Neural crest cell (in vitro differentiated cells): ENCODE results near the gene PRG2. TPM values are rescaled to one million over a fixed set of nuclear protein-coding genes. Genes with fewer than 3 reads are reported as not detected.

Source experiments
- DNase-seq: peaks from one replicate; pipeline ENCODE4 v3.0.0; 2021; ENCODE audit warnings: low read depth, mixed read lengths, low spot score
- H3K27ac Mint-ChIP-seq: one replicate; pipeline ENCODE4 v1.8.0; 2021; ENCODE audit warnings: mild to moderate bottlenecking, mixed read lengths; ENCODE audit not compliant: unreplicated experiment
- H3K27me3 Mint-ChIP-seq: 2 replicates; pipeline ENCODE4 v1.8.0; 2021; ENCODE audit warnings: low read depth, mild to moderate bottlenecking, mixed read lengths
- H3K36me3 Mint-ChIP-seq: 2 replicates; pipeline ENCODE4 v1.8.0; 2021; ENCODE audit warnings: low read depth, mild to moderate bottlenecking, mixed read lengths
- H3K4me1 Mint-ChIP-seq: 2 replicates; pipeline ENCODE4 v1.8.0; 2021; ENCODE audit warnings: mixed read lengths
- H3K4me3 Mint-ChIP-seq: one replicate; pipeline ENCODE4 v1.8.0; 2021; ENCODE audit warnings: mild to moderate bottlenecking, mixed read lengths
- H3K9me3 Mint-ChIP-seq: 2 replicates; pipeline ENCODE4 v1.8.0; 2021; ENCODE audit warnings: mixed read lengths
- CTCF ChIP-seq: fragments of 200-600 bp; sonication (generic); conservative IDR thresholded peaks from 2 replicates; pipeline ENCODE4 v1.5.0; 2021; ENCODE audit warnings: antibody characterized with exemption, mild to moderate bottlenecking
- total RNA-seq: library from RNA; stranded (reverse); gene quantifications from 2 replicates; pipeline ENCODE4 v1.2.1, GENCODE V29; 2021

PRG2 gene
- total RNA-seq, 1 donor from 2014 or later: not detected

GRCh38 chr11:57359396-57359795 lies 31.1 kb downstream of the PRG2 start:
- Mint-ChIP-seq H3K9me3 (no peaks in the 10 kb centered on the region), H3K27me3 (peaks cover 4% of the 10 kb centered on the region), H3K4me3 (no peak overlapping the region), H3K27ac (no peak overlapping the region), H3K36me3 (no peaks in the 10 kb centered on the region), H3K4me1 (peaks cover 3% of the 10 kb centered on the region)
- no peak for DNase-seq
- TF ChIP-seq CTCF: no peak

- no peaks in the 10 kb centered on the region for H3K36me3 Mint-ChIP-seq
- H3K27ac Mint-ChIP-seq: no peak overlapping the region
- peaks cover 7% of the 10 kb centered on the region for H3K4me1 Mint-ChIP-seq
- TF ChIP-seq CTCF: no peak
- H3K4me3 Mint-ChIP-seq: no peak overlapping the region
- H3K9me3 Mint-ChIP-seq: no peaks in the 10 kb centered on the region
- peaks cover 4% of the 10 kb centered on the region for H3K27me3 Mint-ChIP-seq
- no peak for DNase-seq
Measured at GRCh38 chr11:57358991-57359390, 31.5 kb downstream of the PRG2 start.

- Mint-ChIP-seq H3K36me3 (no peaks in the 10 kb centered on the region), H3K9me3 (no peaks in the 10 kb centered on the region), H3K4me1 (peaks cover 12% of the 10 kb centered on the region), H3K27me3 (peaks cover 4% of the 10 kb centered on the region), H3K27ac (no peak overlapping the region), H3K4me3 (no peak overlapping the region)
- TF ChIP-seq CTCF: no peak
- no peak for DNase-seq
Measured at GRCh38 chr11:57358543-57358961, 31.9 kb downstream of the PRG2 start.

GRCh38 chr11:57357856-57358255 lies 32.6 kb downstream of the PRG2 start:
- Mint-ChIP-seq H3K27ac (no peak overlapping the region), H3K36me3 (no peaks in the 10 kb centered on the region), H3K9me3 (no peaks in the 10 kb centered on the region), H3K27me3 (peaks cover 4% of the 10 kb centered on the region), H3K4me1 (peaks cover 19% of the 10 kb centered on the region), H3K4me3 (no peak overlapping the region)
- TF ChIP-seq CTCF: no peak
- no peak for DNase-seq

GRCh38 chr11:57357310-57357709 lies 33.1 kb downstream of the PRG2 start:
- H3K27ac Mint-ChIP-seq: no peak overlapping the region
- peaks cover 22% of the 10 kb centered on the region for H3K4me1 Mint-ChIP-seq
- H3K4me3 Mint-ChIP-seq: no peak overlapping the region
- H3K9me3 Mint-ChIP-seq: no peaks in the 10 kb centered on the region
- no peak for TF ChIP-seq CTCF
- DNase-seq: no peak
- peaks cover 4% of the 10 kb centered on the region for H3K27me3 Mint-ChIP-seq
- no peaks in the 10 kb centered on the region for H3K36me3 Mint-ChIP-seq

- H3K4me3 Mint-ChIP-seq: no peak overlapping the region
- peaks cover 4% of the 10 kb centered on the region for H3K27me3 Mint-ChIP-seq
- H3K4me1 Mint-ChIP-seq: peaks cover 22% of the 10 kb centered on the region
- no peak for TF ChIP-seq CTCF
- no peak overlapping the region for H3K27ac Mint-ChIP-seq
- no peak for DNase-seq
- H3K9me3 Mint-ChIP-seq: peaks cover 4% of the 10 kb centered on the region
- H3K36me3 Mint-ChIP-seq: peaks cover 4% of the 10 kb centered on the region
Measured at GRCh38 chr11:57356268-57356667, 34.2 kb downstream of the PRG2 start.
